GM12865 (cell line): ENCODE data around the gene ELOF1.

Experiments
- DNase-seq: peaks from one replicate; pipeline ENCODE4 v3.0.0; 2010; ENCODE audit warnings: low read depth
- H3K4me3 ChIP-seq: 2 replicates; pipeline ENCODE4 v1.5.1; 2011; ENCODE audit warnings: mild to moderate bottlenecking, low read depth, low read length, control low read depth
- CTCF ChIP-seq: IDR thresholded peaks from 2 replicates; pipeline ENCODE4 v1.5.1; 2011; ENCODE audit warnings: low read length, control low read depth, low read depth, inconsistent platforms; ENCODE audit not compliant: insufficient read depth; ENCODE audit errors: missing control alignments

The ELOF1 gene

GRCh38 chr19:11530432-11530831 is 28.6 kb downstream of the ELOF1 start:
- DNase-seq = peak; percentile 82
- H3K4me3 ChIP-seq = no peak overlapping the region
- TF ChIP-seq CTCF = peak; percentile 8

- TF ChIP-seq CTCF = no peak
- peak within 1 kb of the TSS; percentile 87 for H3K4me3 ChIP-seq
- DNase-seq = peak; percentile 98
These were observed 30.3 kb downstream of the ELOF1 start, which contains the start of gene ECSIT for GRCh38 chr19:11528551-11529341. TSS of gene ECSIT (minus strand) at chr19:11529134. CDS start at chr19:11519170, 9,964 bp downstream.

GRCh38 chr19:11519138-11519537 is 39.9 kb downstream of the ELOF1 start:
- no peak for TF ChIP-seq CTCF

GRCh38 chr19:11513946-11514345 is 45.1 kb downstream of the ELOF1 start:
- no peak for TF ChIP-seq CTCF
- DNase-seq = no peak
- H3K4me3 ChIP-seq = no peak overlapping the region

More at GRCh38 chr19:11519138-11519537, 39.9 kb downstream of the ELOF1 start:
- H3K4me3 ChIP-seq = no peak overlapping the region
- no peak for DNase-seq

GRCh38 chr19:11510444-11510843 is 48.6 kb downstream of the ELOF1 start:
- H3K4me3 ChIP-seq = no peak overlapping the region
- DNase-seq = no peak
- no peak for TF ChIP-seq CTCF

- H3K4me3 ChIP-seq = no peak overlapping the region
- TF ChIP-seq CTCF = no peak
- no peak for DNase-seq
These were observed 51.5 kb downstream of the ELOF1 start for GRCh38 chr19:11507370-11508078.
